B cell (primary cell): ENCODE data around the gene FOXK1. TPM values are rescaled to one million over a fixed set of nuclear protein-coding genes. Genes with fewer than 3 reads are reported as not detected.

Experiments
- ATAC-seq: fragments of 200-7000 bp; cut with Tn5 transposase; one replicate; pipeline ENCODE4 v1.10.0; 2021; ENCODE audit warnings: low read depth, mild to moderate bottlenecking, moderate number of reproducible peaks, moderate library complexity
- CTCF ChIA-PET: fragments of 350-600 bp; sonication (Branson Sonifier 250); formaldehyde crosslinking; loops from one replicate; lab custom pipeline; 2021; ENCODE audit warnings: antibody characterized with exemption, inconsistent platforms; lab: Charles Lee
- POLR2A ChIA-PET: fragments of 350-600 bp; sonication (Branson Sonifier 250); formaldehyde crosslinking; loops from one replicate; lab custom pipeline; 2021; ENCODE audit warnings: antibody characterized with exemption; lab: Charles Lee
- DNase-seq: peaks from one replicate; pipeline ENCODE4 v3.0.0; 2013
- H2AFZ ChIP-seq: 2 replicates; pipeline ENCODE4 v1.6.1; 2012; ENCODE audit warnings: mild to moderate bottlenecking, low read depth, low read length; ENCODE audit not compliant: insufficient read depth, poor library complexity, severe bottlenecking
- H3K27ac ChIP-seq, 2 donors: 1 replicate in 1 of 2; 2 replicates in 1 of 2; pipeline ENCODE4 v1.5.1; 2012 to 2013; ENCODE audit warnings: low read length in 2 of 2, mild to moderate bottlenecking in 2 of 2, moderate library complexity in 1 of 2
- H3K27me3 ChIP-seq, 4 experiments: fragments of 200-600 bp in 1 of 4; sonication (generic) in 1 of 4; replicated peaks in 1 of 4; 1 replicate in 2 of 4; 2 replicates in 2 of 4; pipeline versions ENCODE4 v1.6.1 to v1.7.0; 2013 to 2016; ENCODE audit warnings: low read length in 3 of 4, mild to moderate bottlenecking in 2 of 4, mixed read lengths in 1 of 4, moderate library complexity in 1 of 4; ENCODE audit not compliant: insufficient read depth in 4 of 4, control insufficient read depth in 3 of 4; ENCODE audit errors: control extremely low read depth in 1 of 4
- H3K36me3 ChIP-seq, 2 experiments: replicated peaks in 1 of 2; 1 replicate in 1 of 2; 2 replicates in 1 of 2; pipeline versions ENCODE4 v1.6.1 to v1.7.1; 2013; ENCODE audit warnings: low read length in 1 of 2; ENCODE audit not compliant: insufficient read depth in 2 of 2, control insufficient read depth in 1 of 2; ENCODE audit errors: control extremely low read depth in 1 of 2, extremely low read depth in 1 of 2
- H3K4me1 ChIP-seq, 2 donors: fragments of 200-600 bp in 1 of 2; sonication (generic) in 1 of 2; 1 replicate in 1 of 2; 2 replicates in 1 of 2; pipeline versions ENCODE4 v1.5.1 to v1.6.1; 2013 to 2017; ENCODE audit warnings: low read length in 2 of 2; ENCODE audit not compliant: control insufficient read depth in 2 of 2, insufficient read depth in 2 of 2
- H3K4me2 ChIP-seq: replicated peaks from 2 replicates; pipeline ENCODE3; 2012; ENCODE audit warnings: mild to moderate bottlenecking, low read depth, low read length; ENCODE audit not compliant: poor library complexity, severe bottlenecking
- H3K4me3 ChIP-seq, 5 experiments: fragments of 200-600 bp in 1 of 5; sonication (generic) in 1 of 5; 1 replicate in 3 of 5; 2 replicates in 2 of 5; pipeline versions ENCODE4 v1.5.1 to v1.7.0; 2011 to 2016; ENCODE audit warnings: low read length in 4 of 5, mild to moderate bottlenecking in 4 of 5, low read depth in 2 of 5, control low read depth in 1 of 5, moderate library complexity in 1 of 5; ENCODE audit not compliant: insufficient read depth in 1 of 5; ENCODE audit errors: control extremely low read depth in 1 of 5, extremely low read depth in 1 of 5
- H3K79me2 ChIP-seq: fragments of 200-600 bp; sonication (generic); one replicate; pipeline ENCODE4 v1.6.0; 2016; ENCODE audit warnings: low read length; ENCODE audit not compliant: control insufficient read depth, insufficient read depth
- H3K9ac ChIP-seq: fragments of 200-600 bp; sonication (generic); 2 replicates; pipeline ENCODE4 v1.6.1; 2017; ENCODE audit warnings: mild to moderate bottlenecking, low read length, moderate library complexity
- H3K9me3 ChIP-seq, 3 donors: one replicate each; pipeline versions ENCODE4 v1.6.1 to v1.7.1; 2013; ENCODE audit warnings: low read length in 2 of 3; ENCODE audit not compliant: control insufficient read depth in 2 of 3, insufficient read depth in 1 of 3; ENCODE audit errors: control extremely low read depth in 1 of 3
- H4K20me1 ChIP-seq: 2 replicates; pipeline ENCODE4 v1.6.0; 2012; ENCODE audit warnings: mild to moderate bottlenecking, low read length; ENCODE audit not compliant: insufficient read depth, control insufficient read depth, poor library complexity, severe bottlenecking
- H3K27ac Mint-ChIP-seq: one replicate; pipeline ENCODE4 v1.8.0; 2021; ENCODE audit warnings: mixed read lengths
- H3K27me3 Mint-ChIP-seq: one replicate; pipeline ENCODE4 v1.8.0; 2021; ENCODE audit warnings: mixed read lengths
- H3K4me1 Mint-ChIP-seq: one replicate; pipeline ENCODE4 v1.8.0; 2021; ENCODE audit warnings: mixed read lengths
- H3K4me3 Mint-ChIP-seq: one replicate; pipeline ENCODE4 v1.8.0; 2021; ENCODE audit warnings: mixed read lengths
- H3K9me3 Mint-ChIP-seq: one replicate; pipeline ENCODE4 v1.8.0; 2022; ENCODE audit warnings: mixed read lengths; ENCODE audit not compliant: insufficient read depth
- EZH2 ChIP-seq: IDR thresholded peaks from 2 replicates; pipeline ENCODE4 v1.6.1; 2012; ENCODE audit warnings: borderline replicate concordance, low read depth, mild to moderate bottlenecking, moderate library complexity, low read length; ENCODE audit not compliant: insufficient read depth, poor library complexity, severe bottlenecking
- WGBS: methylation state at CpG from one replicate; pipeline ENCODE4 v1.1.5; 2013; ENCODE audit warnings: missing lambda C conversion rate; ENCODE audit not compliant: insufficient coverage; 5-methylcytosine and 5-hydroxymethylcytosine counted together
- intact Hi-C: fragments of 100-400 bp; cut with micrococcal nuclease; formaldehyde crosslinking; loops from one replicate; pipeline ENCODE4 v1.10.0; 2022
- polyA plus RNA-seq: library from polyadenylated mRNA; depleted of rRNA; stranded (reverse); fragments of >200 nt; gene quantifications from 2 replicates; pipeline ENCODE4 v1.2.3, GENCODE V29; 2012
- total RNA-seq, 2 donors: library from RNA; stranded (reverse); fragments of 120-200 nt in 1 of 2; gene quantifications; 1 replicate in 1 of 2; 2 replicates in 1 of 2; pipeline versions ENCODE4 v1.2.3 to v1.2.4, GENCODE V29; 2013 to 2022
- TF ChIP-seq, protein P1 (sequence below): fragments of 200-600 bp; IDR thresholded peaks from one replicate; pipeline ENCODE4 v1.8.0; 2022; ENCODE audit warnings: antibody characterized with exemption, mild to moderate bottlenecking

FOXK1 gene
- total and polyA plus RNA-seq, 2 donors (not counting 1 experiment from before 2014, with no cell fraction given) = 17.9 to 56.2 TPM

DNA sequence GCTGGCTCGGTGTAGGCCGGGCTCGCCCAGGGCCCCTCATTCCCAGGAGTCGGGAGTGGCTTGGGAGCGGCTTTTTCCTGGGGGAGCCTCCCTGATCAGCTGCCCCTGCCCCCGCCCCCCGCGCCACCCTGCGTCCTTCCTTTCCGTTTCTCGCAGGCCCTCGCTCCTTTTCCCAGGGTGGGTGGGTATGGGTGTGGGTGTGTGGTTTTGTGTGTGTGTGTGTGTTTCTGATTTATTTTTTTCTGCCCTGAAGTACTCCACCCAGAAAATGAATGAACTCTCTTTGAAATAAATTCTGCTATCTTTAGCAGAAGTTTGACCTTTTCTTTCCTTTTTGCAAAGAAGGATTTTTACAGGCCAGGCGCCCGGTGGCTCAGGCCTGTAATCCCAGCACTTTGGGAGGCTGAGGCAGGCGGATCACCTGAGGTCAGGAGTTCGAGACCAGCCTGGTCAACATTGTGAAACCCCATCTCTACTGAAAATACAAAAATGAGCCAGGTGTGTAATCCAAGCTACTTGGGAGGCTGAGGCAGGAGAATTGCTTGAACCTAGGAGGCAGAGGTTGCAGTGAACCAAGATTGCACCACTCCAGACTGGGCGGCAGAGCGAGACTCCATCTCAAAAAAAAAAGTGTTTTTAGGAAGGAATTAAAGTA, 63.3 kb downstream of the FOXK1 start:
- peak overlapping the region; percentile 85 for H3K4me2 ChIP-seq
- Mint-ChIP-seq H3K27ac (peak overlapping the region; percentile 95), H3K27me3 (no peaks in the 10 kb centered on the region), H3K9me3 (no peaks in the 10 kb centered on the region), H3K4me3 (peak overlapping the region; percentile 82), H3K4me1 (peaks cover 46% of the 10 kb centered on the region)
- peak overlapping the region; percentile 58 for H3K9ac ChIP-seq
- no peaks in the 10 kb centered on the region for H3K27me3 ChIP-seq
- DNase-seq = no peak
- H3K79me2 ChIP-seq = peaks cover 65% of the 10 kb centered on the region
- peak overlapping the region; percentile 70 to 78 for H3K27ac ChIP-seq
- H3K9me3 ChIP-seq = no peaks in the 10 kb centered on the region
- H2AFZ ChIP-seq = peak overlapping the region; percentile 66
- H3K4me1 ChIP-seq = peaks cover 17 to 42% of the 10 kb centered on the region in 2 donors
- ChIA-PET CTCF (interaction anchor here (0.8 to 2.6 kb wide), 5 partner anchors 21 to 134 kb away, joined by 3 to 8 read pairs (median 4); no protein-coding TSS in a partner anchor), POLR2A (interaction anchor here (1.3 kb wide), 1 partner anchor 103 kb away, joined by 6 read pairs; no protein-coding TSS in a partner anchor)
- peaks cover 0 to 30% of the 10 kb centered on the region in 2 experiments for H3K36me3 ChIP-seq
- 27% methylated on average over 6 of the region's 18 CpGs for WGBS
- peak; percentile 16 for ATAC-seq
- TF ChIP-seq, protein P1, sequence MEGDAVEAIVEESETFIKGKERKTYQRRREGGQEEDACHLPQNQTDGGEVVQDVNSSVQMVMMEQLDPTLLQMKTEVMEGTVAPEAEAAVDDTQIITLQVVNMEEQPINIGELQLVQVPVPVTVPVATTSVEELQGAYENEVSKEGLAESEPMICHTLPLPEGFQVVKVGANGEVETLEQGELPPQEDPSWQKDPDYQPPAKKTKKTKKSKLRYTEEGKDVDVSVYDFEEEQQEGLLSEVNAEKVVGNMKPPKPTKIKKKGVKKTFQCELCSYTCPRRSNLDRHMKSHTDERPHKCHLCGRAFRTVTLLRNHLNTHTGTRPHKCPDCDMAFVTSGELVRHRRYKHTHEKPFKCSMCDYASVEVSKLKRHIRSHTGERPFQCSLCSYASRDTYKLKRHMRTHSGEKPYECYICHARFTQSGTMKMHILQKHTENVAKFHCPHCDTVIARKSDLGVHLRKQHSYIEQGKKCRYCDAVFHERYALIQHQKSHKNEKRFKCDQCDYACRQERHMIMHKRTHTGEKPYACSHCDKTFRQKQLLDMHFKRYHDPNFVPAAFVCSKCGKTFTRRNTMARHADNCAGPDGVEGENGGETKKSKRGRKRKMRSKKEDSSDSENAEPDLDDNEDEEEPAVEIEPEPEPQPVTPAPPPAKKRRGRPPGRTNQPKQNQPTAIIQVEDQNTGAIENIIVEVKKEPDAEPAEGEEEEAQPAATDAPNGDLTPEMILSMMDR = no peak
- no peak for TF ChIP-seq EZH2
- H3K4me3 ChIP-seq = peak overlapping the region; percentile 36 to 76 (median 55)
- intact Hi-C loops = loop anchor here (1.0 kb wide), 1 partner anchor 30 kb away; the partner anchor contains the start of gene AP5Z1
- peaks cover 13% of the 10 kb centered on the region for H4K20me1 ChIP-seq
